ENCODE results near the gene UBE2C.

GRCh38 chr20:45836841-45837240 lies 24.4 kb downstream of the UBE2C start:
- TF ChIP-seq CTCF (IDR thresholded peaks at IDR 0.05; ENCODE audit: low read depth, low read length, poor library complexity, severe bottlenecking) (no peak), EZH2phosphoT487 (IDR thresholded peaks at IDR 0.05; ENCODE audit: borderline replicate concordance, low read length) (no peak)

Measured in DOHH2 (cell line).